Muscle layer of duodenum (tissue), 2 donors: ENCODE measurements around the gene SLC7A5.
"Not testable (repeated sequence)": the region's sequence is repeated elsewhere in the genome, so short reads cannot be mapped to it uniquely, and the experiment has no call there.

ENCODE experiments used
- H3K27ac ChIP-seq: one replicate; pipeline ENCODE4 v1.7.0; 2013; ENCODE audit warnings: mild to moderate bottlenecking, low read length
- H3K27me3 ChIP-seq: one replicate; pipeline ENCODE4 v1.7.0; 2013; ENCODE audit warnings: low read depth, mild to moderate bottlenecking, control low read depth, low read length
- H3K36me3 ChIP-seq, 2 donors: one replicate each; pipeline ENCODE4 v1.7.0; 2013; ENCODE audit warnings: low read length in 2 of 2, control low read depth in 1 of 2, mild to moderate bottlenecking in 1 of 2; ENCODE audit not compliant: insufficient read depth in 2 of 2, control insufficient read depth in 1 of 2
- H3K4me1 ChIP-seq, 2 donors: one replicate each; pipeline ENCODE4 v1.7.0; 2013; ENCODE audit warnings: low read length in 2 of 2, mild to moderate bottlenecking in 2 of 2, control low read depth in 1 of 2, moderate library complexity in 1 of 2; ENCODE audit not compliant: insufficient read depth in 2 of 2, control insufficient read depth in 1 of 2
- H3K4me3 ChIP-seq, 2 donors: one replicate each; pipeline ENCODE4 v1.7.0; 2013; ENCODE audit warnings: low read length in 2 of 2, low read depth in 1 of 2, mild to moderate bottlenecking in 1 of 2
- H3K9me3 ChIP-seq, 2 donors: one replicate each; pipeline ENCODE4 v1.7.0; 2013; ENCODE audit warnings: low read length in 2 of 2, control low read depth in 1 of 2, mild to moderate bottlenecking in 1 of 2; ENCODE audit not compliant: control insufficient read depth in 1 of 2
- donor health status: healthy.

SLC7A5 gene

GRCh38 chr16:87789437-87790291 is 79.6 kb downstream of the SLC7A5 start:
- Histone ChIP-seq H3K4me1 (no peaks in the 10 kb centered on the region), H3K4me3 (no peak overlapping the region), H3K9me3 (no peaks in the 10 kb centered on the region), H3K27me3 (no peaks in the 10 kb centered on the region), H3K36me3 (no peaks in the 10 kb centered on the region), H3K27ac (no peak overlapping the region)

GRCh38 chr16:87788730-87789436 is 80.4 kb downstream of the SLC7A5 start:
- not testable (repeated sequence) for H3K4me1 ChIP-seq, H3K27me3 ChIP-seq, H3K4me3 ChIP-seq, H3K36me3 ChIP-seq, H3K9me3 ChIP-seq, H3K27ac ChIP-seq

GRCh38 chr16:87787451-87788091 is 81.7 kb downstream of the SLC7A5 start:
- not testable (repeated sequence) for H3K27ac ChIP-seq, H3K36me3 ChIP-seq, H3K9me3 ChIP-seq, H3K27me3 ChIP-seq, H3K4me3 ChIP-seq, H3K4me1 ChIP-seq

- no peaks in the 10 kb centered on the region for H3K4me1 ChIP-seq
- no peak overlapping the region for H3K27ac ChIP-seq
- H3K27me3 ChIP-seq = no peaks in the 10 kb centered on the region
Observed at GRCh38 chr16:87784812-87785211, 84.5 kb downstream of the SLC7A5 start.

DNA sequence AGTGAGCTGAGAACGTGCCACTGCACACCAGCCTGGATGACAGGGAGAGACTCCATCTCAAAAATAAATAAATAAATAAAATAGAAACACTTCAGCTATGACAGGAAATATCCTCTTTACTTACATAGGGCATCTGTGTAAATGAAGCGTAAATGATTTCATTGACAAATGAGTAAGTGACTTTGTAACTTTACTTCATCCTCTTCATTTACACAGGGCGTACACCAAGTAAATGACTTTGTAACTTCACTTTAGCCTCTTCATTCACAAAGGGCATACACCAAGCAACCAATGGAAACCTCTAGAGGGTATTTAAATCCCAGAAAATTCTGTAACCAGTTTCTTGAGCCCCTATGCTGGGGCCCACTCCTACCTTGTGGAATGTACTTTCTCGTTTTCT is 87.3 kb downstream of the SLC7A5 start:
- Histone ChIP-seq H3K4me3 (no peak overlapping the region), H3K4me1 (peaks cover 3 to 9% of the 10 kb centered on the region in 2 donors), H3K27ac (no peak overlapping the region), H3K27me3 (no peaks in the 10 kb centered on the region), H3K36me3 (no peaks in the 10 kb centered on the region), H3K9me3 (no peaks in the 10 kb centered on the region)

More at GRCh38 chr16:87784812-87785211, 84.5 kb downstream of the SLC7A5 start:
- H3K4me3 ChIP-seq = no peak overlapping the region
- no peaks in the 10 kb centered on the region for H3K9me3 ChIP-seq
- no peaks in the 10 kb centered on the region for H3K36me3 ChIP-seq

- no peaks in the 10 kb centered on the region for H3K27me3 ChIP-seq
- no peak overlapping the region for H3K4me3 ChIP-seq
- H3K4me1 ChIP-seq = peaks cover 3 to 9% of the 10 kb centered on the region in 2 donors
- H3K27ac ChIP-seq = no peak overlapping the region
- H3K9me3 ChIP-seq = no peaks in the 10 kb centered on the region
- no peaks in the 10 kb centered on the region for H3K36me3 ChIP-seq
Observed at GRCh38 chr16:87780385-87780989, 88.8 kb downstream of the SLC7A5 start.
